NCI-H748 (cell line): ENCODE measurements around the gene A4GALT.
"Not testable (repeated sequence)": the region's sequence is repeated elsewhere in the genome, so short reads cannot be mapped to it uniquely, and the experiment has no call there.

Experiments
- DNase-seq: peaks from one replicate; lab custom pipeline; 2025; ENCODE audit not compliant: unreplicated experiment; lab: John Stamatoyannopoulos, UW

A4GALT gene, protein sequence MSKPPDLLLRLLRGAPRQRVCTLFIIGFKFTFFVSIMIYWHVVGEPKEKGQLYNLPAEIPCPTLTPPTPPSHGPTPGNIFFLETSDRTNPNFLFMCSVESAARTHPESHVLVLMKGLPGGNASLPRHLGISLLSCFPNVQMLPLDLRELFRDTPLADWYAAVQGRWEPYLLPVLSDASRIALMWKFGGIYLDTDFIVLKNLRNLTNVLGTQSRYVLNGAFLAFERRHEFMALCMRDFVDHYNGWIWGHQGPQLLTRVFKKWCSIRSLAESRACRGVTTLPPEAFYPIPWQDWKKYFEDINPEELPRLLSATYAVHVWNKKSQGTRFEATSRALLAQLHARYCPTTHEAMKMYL

DNA sequence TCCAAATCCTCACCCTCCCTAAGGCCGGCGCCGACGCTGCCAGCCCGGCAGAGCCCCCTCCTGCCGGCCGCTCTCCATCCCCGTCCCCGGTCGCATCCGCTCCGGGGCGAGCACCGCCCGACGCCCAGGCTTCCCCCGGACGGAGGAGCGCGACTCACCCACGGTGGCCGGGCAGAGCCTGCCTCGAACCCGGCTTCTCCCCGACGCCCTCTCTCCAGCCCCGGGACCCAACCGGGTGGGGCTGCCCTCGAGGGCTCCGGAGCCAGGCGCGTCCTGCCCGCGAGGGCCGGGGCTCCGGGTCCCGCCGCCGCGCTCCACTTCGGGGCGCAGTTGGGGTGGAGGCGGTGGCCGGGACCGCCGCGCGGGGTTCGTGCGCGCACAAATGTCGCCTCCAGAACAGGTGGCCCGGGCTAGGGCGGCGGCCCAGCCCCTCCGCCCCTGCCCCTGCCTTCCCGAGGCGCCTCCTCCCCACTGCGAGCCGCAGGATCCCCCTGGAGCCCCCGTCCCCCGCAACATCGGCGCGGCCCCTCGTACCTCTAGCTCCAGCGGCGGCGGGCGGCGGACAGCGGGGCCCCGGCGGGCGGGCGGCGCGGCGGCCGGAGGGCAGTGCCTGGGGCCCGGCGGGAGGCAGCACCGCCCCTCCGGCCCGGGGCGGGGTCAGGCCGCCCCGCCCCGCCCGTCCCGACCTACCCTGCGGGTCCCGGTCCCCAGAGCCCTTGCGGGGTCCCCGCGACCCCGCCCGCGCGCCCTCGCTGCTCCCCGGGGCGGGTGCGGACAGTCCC, at the start of gene A4GALT:
TSS of gene A4GALT (minus strand) at position 608 of the 782 bp plus-strand sequence. CDS start 26,919 bp downstream, outside the sequence.
- DNase-seq, result peak; percentile 61

DNA sequence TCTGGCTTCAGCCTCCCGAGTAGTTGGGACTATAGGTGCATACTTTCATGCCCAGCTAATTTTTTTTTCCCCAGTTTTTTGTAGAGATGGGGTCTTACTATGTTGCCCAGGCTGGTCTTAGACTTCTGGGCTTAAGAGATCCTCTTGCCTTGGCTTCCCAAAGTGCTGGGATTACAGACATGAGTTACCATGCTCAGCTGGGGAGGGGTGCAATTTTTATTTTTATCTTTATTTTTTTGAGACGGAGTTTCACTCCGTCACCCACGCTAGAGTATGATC, 49.7 kb upstream of the A4GALT start:
- no peak for DNase-seq

DNA sequence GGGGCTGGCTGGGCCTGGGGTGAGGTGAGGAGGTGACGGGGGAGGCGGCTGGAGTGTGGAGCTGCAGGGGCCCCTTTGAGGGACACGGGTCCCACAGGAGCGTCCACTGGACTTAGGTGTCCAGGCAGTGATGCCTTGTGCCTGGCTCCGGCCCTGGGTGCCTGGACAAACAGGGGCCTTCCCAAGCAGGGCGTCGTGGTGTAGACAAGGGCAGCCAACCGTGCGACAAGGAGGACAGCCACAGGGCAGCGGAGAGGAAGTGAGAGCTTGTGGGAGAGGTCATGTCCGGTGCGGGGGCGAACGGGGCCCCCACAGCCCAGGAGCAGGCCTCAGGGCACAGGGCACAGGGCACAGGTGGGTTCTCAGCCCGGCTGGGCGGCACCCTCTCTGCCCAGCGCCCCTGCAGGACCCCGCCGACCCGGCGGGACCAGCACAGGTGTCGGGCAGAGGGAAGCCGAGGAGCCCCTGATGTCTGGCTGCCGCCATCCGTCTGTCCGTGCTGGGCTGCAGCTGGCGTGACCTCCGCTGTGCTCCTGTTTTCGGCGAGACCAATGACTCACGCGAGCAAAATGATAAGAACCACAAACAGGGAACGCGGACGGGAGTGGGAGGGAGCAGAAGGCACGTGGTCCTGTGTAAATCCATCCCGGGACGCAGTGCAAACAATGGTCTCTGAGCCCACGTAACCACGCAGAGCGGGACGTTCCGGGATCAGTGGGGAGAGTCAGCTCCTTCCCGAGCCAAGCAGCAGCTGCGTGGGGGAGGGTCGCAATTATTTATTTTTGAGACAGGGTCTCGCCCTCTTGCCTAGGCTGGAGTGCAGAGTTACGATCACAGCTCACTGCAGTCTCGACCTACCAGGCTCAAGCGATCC, 49.1 kb upstream of the A4GALT start:
- no peak for DNase-seq

DNA sequence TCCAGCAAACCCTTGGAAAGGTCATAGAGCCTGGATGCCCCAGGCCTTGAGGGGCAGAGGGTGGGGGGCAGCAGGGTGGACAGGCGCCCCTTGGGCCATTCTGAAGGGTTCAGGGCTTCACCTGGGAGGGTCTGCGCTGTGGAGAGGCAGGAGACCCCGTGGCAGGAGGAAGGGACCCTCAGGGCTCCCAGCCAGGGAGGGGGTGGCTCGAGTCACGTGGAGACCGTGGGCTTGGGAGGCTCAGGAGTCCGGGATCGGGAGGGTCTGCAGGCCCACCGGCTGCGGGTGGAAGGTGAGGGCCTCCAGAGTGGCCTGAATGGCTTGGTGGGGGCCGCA, 48.5 kb upstream of the A4GALT start:
- DNase-seq, result no peak

DNA sequence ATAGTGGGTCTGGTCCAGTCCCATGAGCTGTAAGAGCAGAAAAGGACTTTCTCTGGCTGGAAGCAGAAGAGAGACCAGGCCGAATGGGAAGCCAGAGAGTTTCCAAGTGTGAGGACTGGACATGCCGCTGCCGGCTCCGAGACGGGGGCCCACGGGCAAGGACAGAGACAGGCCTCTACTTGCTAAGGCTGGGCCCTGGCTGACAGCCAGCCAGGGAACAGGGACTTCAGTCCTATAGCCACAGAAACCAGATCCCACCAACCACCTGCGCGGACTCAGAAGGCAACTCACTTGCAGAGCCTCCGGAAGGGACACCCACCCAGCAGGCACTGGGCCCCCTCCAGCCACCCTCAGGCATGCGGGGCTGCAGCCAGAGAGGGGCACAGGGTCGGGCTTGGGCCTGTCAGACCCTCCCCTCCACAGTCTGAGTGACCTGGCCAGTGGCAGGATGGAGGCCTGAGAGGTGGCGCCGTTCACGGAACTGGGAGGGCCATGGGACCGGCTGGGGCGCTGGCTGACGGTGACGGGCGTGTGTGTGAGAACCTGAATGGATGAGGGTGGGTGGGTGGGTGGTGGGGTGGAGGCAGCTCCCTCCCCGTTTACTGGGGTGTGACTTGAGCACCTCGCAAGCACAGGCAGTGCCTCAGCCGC, 47.8 kb upstream of the A4GALT start:
- DNase-seq, result peak; percentile 27

DNA sequence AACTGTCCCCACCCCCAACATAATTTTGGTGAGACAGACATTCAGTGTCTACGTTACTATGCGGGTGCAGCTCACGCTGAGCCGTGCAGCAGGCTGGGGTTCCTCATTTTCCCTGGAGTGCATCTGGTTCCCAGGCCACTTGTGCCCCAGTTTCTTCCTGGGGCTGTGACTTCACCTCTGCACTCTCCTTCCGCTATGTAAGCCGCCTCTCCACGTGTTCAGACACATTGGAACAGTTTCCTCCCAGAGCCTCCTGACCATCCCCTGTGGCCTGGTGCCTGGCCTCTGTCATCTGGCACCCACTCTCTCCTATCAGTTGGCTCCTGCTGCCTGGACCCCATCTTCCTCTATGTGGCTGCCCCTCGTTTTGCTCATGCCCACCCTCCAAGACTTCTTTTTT, 46.2 kb upstream of the A4GALT start:
- no peak for DNase-seq

DNA sequence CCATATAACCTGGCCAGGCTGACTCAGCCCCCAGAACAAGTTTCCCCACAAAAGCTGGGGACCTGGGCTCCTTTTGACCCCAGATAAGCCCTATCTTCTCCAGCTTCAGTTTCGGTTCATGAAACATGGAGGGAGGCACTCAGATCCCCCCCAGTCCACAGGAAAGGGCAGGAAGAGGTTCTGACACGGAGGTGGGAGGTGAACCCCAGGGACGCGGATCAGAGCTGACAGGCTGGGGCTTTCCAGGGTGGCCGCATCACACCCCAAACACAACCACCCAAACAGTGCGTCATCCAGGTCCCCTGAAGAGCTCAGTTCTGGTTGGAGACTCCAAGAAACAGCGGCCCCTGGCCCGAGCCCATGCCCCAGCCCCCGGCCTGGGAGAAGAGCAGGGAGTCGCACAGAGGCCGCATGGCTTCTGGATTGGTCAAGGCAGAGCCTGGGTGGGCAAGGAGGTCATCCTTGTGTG, 44.3 kb upstream of the A4GALT start:
- DNase-seq, result no peak

DNA sequence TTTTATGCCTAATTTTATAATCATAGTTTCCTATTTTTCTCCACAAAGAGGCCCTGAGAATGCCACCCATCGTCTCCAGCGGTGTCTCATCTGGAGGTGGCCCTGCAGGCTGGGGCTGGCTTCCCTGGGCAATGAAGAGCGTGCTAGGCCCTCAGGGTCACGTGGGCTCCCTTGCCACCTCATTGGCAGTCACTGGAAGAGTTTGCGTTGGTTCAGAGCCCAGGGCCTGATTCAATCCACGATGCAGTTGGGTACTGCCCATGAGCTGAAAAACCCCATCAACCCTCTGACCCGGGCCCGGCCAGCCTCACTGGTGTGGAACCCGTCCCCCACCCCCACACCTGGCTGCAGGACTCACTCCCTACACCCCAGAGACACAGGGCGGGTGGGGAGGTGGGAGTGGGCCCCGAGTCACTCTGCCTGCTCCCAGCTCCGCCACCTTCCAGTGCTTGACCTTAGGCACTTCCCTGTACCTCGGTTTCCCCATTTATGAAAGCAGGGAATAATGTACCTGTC, 43.4 kb upstream of the A4GALT start:
- DNase-seq, result no peak

DNA sequence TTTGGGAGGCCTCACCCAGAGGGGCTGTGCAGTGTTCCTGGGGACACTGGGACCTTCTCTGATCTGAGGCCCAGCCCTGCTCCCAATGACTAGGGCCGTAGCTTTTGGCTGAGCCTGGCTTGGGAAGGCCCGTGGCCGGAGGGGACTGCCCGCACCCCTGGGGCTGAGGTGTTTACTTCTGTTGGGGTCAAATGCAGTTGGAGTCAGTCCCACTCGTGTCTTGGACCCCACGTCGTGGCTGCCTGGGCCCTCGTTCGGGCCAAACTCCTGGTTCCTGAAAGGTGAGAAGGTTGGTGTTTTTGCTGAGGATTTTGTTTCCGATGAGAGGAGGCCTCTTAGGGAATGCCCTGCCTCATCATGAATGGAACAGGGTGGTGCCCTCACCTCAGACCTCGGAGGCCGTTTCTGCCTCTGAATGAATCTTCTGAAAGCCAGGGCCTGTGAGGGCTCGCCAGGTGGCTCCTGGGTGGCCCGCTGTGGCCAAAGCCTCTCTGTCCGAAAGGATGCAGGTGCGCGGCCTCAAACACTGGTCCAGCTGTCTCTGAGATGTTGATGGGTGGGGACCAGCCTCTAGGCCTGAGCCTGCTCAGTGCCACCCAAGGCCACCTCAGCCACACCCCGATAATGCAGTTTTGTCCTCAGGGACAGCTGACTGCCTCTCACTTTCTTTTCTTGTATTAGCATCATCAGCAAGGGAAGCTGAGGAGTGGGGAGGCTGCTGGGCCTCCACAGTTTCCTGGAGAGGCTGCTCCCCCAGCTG, 40.3 kb upstream of the A4GALT start:
- peak; percentile 49 for DNase-seq

DNA sequence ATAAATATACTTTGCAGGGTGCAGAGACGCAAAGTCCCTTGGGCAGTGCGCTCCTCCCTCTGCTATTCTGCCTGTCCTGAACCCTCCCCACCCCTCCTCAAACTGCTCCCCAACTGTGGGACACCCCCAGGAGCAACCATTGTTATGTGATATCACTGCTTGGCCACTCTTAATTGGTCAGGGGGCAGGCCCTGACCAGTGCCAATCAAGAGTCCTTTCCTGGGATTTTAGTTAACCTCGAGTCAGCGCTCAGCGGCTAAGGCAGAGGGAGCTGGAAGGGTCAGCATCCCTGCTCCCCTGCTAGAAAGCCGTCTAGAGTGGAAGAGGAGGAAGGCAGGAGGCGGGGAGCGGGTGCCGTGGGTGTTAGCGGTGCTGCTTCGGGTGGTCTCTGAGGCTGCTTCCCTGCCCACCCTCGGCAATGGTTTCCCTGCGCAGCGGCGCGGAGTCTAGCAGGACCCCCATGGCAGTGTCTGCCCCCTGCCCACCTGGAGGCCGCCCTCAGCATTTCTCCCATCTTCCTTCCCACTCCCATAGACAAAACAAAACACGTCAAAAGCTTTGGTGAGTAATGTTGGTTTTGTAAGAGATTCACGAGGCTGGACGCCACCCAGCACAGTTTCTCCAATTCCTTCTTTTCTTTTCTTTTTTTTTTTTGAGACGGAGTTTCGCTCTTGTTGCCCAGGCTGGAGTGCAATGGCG, 38.4 kb upstream of the A4GALT start:
- DNase-seq, result no peak

DNA sequence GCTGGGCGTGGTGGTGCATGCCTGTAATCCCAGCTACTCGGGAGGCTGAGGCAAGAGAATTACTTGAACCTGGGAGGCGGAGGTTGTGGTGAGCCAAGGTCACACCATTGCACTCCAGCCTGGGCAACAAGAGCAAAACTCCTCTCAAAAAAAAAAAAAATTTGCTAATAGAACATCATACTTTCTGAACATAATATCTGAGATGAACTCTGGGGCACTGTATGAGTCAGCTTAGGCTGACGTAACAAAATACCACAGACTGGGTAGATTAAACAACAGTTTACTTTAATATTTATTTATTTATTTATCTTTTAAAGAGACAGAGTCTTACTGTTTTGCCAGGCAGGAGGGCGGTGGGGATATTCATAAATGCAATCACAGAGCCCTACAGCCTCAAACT, 34.9 kb upstream of the A4GALT start:
- not testable (repeated sequence) for DNase-seq

DNA sequence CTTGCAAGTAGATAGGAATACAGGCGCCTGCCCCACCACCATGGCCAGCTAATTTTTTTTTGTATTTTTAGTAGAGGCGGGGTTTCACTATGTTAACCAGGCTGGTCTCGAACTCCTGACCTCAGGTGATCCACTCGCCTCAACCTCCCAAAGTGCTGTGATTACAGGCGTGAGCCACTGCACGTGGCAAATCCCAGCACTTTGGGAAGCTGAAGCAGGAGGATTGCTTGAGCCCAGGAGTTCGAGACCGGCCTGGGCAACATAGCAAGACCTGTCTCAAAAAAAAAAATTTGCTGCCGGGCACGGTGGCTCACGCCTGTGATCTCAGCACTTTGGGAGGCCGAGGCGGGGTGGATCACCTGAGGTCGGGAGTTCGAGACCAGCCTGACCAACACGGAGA, 34.5 kb upstream of the A4GALT start:
- DNase-seq, result not testable (repeated sequence)

DNA sequence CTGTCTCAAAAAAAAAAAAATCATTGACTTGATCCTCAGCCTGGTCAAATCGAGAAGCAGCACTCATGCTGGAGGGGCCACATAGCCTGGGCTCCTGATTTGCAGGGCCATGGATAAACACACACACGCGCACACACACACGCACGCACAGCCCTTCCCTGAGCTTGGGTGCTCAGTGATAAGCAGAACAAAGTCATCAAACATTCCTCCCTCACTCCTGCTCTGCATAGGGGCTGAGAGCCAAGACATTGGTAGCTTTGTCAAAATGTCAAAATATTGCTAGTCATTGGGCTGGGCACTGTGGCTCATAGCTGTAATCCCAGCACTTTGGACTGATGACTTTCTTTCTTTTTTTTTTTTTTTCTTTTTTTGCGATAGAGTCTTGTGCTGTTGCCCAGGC, 34.0 kb upstream of the A4GALT start:
- no peak for DNase-seq

DNA sequence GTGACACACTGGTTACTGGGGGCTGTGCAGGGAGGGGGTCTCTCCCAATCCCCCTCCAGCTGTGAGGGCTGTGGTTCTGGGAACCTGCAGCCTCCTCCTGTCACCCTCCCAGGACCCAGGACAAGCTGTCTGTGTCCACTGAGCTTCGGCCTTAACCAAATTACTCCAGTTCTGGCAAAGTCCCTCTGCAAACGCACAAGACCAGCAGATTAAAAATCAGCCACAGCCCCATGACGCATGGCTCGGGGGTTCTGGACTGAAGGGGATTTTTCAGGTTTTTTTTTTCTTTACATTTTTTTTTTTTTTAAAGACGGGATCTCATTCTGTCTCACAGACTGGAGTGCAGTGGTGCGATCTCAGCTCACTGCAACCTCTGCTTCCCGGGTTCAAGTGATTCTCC, 32.2 kb upstream of the A4GALT start:
- DNase-seq, result no peak

DNA sequence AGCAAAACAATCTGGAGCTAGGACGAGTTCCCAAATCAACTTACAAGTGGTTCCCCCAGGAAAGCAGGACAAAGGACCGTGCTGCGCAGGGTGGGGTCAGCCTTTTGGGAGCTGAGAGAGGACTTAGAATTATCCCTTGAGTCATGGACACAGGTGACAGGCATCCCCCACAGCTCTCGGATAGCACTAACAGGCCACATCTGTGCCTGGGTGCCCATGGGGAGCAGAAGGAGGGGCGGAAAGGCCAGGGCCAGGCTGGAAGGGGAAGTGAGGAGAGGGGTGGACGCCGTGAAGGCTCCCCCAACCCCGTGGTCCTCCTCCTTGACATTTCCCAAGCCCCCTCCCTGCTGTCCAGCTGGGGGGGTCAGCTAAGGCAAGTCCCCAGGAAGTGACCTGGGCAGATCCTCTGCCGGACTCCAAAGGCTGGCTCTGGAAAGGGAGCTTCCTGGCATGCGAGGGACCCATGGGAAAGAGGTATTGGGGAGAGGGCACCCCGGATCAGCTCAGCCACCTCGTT, 31.6 kb upstream of the A4GALT start:
- no peak for DNase-seq

DNA sequence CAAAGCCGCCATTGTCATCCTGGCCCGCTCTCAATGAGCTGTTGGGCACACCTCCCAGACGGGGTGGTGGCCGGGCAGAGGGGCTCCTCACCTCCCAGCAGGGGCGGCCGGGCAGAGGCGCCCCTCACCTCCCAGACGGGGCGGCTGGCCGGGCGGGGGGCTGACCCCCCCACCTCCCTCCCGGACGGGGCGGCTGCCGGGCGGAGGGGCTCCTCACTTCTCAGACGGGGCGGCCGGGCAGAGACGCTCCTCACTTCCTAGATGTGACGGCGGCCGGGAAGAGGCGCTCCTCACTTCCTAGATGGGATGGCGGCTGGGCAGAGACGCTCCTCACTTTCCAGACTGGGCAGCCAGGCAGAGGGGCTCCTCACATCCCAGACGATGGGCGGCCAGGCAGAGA, 29.8 kb upstream of the A4GALT start:
- DNase-seq, result not testable (repeated sequence)

DNA sequence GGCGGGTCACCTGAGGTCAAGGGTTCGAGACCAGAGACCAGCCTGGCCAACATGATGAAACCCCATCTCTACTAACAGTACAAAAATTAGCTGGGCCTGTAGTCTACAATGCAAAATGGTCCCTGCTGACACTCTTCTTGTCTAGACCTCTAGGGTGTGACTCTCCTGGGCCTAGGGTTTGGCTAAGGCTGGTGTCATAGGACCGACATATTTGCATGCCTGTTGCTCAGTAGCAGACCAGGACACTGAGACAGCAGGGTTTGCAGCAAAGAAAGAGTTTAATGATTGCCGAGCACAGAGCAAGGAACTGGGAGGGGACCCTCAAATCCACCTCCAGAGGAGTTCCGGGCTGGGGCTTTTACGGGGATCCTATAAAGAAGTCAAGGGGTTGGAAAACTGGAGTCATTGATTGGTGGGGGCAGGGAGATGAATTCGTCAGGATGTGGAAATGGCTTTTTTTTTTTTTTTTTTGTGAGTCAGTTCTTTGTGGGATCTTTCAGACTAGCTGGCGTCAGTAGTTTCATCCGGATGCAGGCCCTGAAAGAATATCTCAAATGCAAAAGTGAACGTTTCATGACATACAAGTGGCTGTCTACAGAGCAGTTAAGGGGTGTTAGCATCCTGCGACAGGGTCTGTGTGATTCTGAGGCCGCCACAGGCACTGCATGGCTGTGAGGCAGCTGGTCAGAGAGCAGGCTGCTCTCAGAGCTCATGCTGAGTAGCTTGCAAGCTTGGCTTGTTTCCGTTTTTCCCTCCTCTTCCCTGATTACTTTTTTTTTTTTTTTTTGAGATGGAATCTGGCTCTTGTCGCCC, 27.2 kb upstream of the A4GALT start:
- DNase-seq, result no peak

DNA sequence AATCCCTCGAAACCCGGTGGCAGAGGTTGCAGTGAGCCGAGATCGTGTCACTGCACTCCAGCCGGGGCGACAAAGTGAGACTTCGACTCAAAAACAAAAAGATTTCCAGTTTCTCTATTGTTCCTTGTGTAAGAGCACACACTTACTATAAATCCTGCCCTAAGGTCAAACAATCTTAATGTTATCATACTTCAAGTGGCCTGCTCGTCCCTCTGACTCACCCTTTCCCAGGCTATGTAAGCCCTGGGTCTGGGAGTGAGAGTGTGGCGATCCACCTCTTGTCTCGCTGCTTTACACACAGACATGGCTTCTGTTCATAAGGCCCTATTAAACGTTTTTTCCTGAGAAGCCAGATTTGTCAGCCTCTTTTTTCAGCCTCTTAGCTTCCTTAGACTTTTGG, 24.4 kb upstream of the A4GALT start:
- DNase-seq, result no peak
